T47D (cell line): ENCODE measurements around the gene ACOX1.

Experiments used
- DNase-seq, 2 experiments: peaks; one replicate each; pipeline versions ENCODE4 v3.0.0 to v3.0.0-alpha.2; 2011 to 2012; ENCODE audit warnings: low read depth in 1 of 2, low spot score in 1 of 2
- JUND ChIP-seq: IDR thresholded peaks from 2 replicates; pipeline ENCODE4 v1.6.1; 2012; ENCODE audit warnings: low read depth
- in situ Hi-C: cut with HindIII; loops from 2 replicates; pipeline ENCODE4 v1.10.0; 2016; ENCODE audit warnings: low sequenced_read_pairs, low pct_unique_long_range_greater_than_20kb

ACOX1 gene

DNA sequence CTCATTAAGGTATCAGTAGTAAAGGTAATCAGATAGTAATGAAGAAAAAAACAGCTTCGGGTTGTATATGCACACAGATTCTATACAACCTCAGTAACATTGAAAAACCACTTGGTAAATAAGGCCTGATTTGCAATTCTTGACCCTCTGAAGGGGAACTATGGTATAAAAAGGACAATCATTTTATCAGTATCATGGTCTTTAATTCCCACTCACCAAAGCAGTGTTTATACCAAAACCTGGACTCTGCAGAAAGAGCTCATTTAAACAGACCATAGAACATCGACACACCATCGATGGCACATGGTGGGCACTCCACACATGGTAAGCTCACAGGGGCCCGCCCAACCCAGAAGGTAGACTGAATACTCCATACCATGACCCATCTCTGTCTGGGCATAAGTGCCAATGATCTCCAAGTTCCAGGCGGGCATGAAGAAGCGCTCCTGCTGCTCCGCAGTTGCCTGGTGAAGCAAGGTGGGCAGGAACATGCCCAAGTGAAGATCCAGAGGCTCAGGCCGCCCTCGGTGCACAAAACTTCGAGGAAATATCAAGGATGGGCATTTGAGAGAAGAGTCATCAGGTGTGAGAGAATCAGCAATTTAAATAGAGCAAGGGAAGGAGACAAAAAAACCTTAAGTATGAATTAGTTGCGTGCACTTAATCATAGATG, 19.0 kb downstream of the ACOX1 start:
- DNase-seq: no peak
- in situ Hi-C loops: no loop called here
- no peak for TF ChIP-seq JUND

DNA sequence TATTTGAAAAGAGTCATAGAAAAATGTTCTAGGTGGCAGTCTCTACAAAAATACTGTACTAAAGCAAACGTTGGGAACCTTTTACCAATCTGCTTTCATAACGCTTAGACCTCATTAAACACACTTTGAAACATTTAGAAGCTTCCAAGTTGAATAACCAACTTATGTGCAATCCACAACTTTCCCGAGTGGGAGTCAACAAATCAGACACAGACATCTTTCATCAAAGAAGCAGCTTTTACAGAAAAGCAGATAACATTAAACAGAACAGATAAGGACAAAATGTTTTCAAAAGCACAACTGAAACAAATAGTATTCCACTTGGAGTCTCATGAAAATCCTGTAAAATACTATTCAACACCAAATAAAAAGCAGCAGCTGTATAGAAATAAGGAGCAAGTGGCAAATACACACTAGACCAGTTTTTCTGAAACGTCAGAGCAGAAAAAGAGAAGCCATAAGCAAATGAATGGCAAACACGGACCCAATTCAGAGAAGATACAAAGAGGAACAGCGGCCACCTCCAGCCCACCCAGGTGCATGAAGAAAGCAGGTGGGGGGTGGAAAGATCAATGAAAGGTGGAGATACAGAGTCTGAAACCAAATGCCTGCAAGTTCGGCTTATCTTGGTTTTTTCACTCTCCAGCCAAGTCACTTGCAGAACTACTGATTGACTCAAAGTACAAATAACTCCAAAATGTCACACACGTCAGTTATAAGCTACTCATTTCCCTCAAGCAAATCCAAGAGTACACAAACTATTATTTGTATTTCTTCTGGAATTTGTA, 19.7 kb downstream of the ACOX1 start:
- in situ Hi-C loops: no loop called here
- DNase-seq: no peak
- TF ChIP-seq JUND: no peak

DNA sequence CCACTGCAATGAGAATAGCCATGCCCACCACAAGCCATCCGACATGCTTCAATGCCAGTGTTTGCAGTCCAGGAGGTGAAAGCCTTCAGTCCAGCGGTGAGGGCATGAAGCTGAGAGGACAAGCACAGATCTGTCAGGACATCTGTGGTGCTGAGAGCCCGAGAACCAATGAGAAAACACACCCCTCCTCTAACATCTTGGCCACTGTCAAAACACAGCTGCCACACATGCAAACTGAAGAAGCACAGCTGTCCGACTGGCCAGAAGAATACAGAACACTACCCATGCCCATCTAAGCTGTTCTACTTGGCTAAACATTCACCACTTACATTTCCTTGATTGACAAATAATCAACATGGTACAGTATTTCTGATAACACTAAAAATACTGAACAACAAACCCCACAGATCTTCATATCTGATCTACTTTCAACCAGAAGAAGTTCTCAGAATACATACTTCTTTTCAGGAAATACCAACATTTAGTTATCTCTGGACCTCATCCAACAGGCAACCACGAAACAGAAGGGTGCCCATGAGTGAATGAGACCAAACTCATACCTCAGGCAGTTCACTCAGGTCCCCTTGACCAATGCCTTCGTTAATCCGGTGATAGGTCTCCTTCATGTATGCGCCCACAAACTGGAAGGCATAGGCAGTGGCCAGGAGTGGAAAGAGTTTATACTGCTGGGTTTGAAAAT, 28.0 kb downstream of the ACOX1 start:
- DNase-seq: no peak
- no peak for TF ChIP-seq JUND
- in situ Hi-C loops: no loop called here

DNA sequence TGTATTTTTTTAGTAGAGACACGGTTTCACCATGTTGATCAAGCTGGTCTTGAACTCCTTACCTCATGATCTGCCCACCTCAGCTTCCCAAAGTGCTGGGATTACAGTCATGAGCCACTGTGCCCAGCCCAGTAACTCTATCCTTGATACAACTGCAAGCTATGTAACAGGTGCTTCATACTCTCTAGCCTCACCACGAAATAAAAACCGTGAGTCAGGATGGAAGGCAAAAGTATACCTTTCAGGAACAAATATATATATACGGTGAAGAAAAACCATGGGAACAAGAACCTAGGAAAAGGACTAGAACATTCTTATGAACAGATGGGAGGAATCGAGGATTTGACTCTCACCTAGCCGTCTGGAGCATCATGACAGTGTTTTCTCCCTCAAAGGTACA, 28.5 kb downstream of the ACOX1 start:
- no peak for DNase-seq
- in situ Hi-C loops: no loop called here
- no peak for TF ChIP-seq JUND

DNA sequence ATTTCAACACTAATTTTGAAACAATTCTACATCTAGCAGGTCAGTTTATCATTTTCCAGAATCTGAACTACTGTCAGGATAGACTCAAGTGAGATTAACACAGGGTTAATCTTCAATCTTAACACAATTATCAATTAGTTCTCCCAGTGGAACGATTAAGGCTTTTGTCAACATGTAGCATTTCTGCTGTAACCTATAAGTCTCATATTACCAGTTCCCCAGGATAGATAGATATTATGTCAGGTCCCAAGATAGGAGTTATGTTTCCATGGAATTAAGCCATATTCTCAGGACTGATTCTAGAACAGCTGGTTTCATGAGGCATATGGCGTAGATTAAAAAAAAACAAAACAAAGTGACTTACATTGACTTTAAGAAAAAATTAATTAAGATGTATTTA, 33.8 kb downstream of the ACOX1 start:
- TF ChIP-seq JUND: no peak
- in situ Hi-C loops: no loop called here
- no peak for DNase-seq

DNA sequence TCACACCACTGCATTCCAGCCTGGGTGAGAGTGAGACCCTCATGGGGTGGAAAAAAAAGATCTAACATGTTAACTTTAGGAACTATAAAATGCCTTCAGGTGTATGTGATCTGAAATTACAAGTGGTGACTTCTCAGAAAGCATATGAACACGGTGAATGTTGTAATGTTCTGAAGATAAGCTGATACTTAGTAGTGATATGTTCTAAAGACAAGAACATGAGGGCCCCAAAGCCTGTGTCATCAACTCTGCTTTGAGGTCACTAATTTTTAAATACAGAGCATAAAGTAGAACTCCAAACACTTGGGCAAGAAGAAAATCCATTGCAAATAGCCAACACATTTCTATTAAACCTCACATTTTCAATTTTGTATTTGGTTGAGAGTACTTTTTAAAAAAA, 35.5 kb downstream of the ACOX1 start:
- TF ChIP-seq JUND: no peak
- no peak for DNase-seq
- in situ Hi-C loops: no loop called here

DNA sequence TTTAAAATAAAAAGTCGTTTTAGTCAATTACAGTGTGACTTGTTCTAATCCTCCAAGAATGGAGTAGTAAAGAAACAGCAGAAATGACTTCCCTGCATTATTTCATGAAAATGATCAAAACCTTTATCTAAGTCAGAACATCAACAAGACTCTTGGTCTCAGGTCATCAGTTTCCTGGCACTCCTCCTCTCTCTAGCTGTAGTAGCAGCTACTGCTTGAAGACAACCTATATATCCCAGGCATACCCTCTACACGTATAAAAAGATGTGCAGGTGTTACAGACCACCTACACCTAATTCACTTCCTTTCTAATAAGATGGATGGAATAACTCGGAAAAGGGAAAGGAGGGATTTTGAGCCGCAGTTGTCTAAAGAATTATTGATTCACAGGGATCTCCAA, 36.5 kb downstream of the ACOX1 start:
- in situ Hi-C loops: no loop called here
- DNase-seq: no peak
- TF ChIP-seq JUND: no peak

DNA sequence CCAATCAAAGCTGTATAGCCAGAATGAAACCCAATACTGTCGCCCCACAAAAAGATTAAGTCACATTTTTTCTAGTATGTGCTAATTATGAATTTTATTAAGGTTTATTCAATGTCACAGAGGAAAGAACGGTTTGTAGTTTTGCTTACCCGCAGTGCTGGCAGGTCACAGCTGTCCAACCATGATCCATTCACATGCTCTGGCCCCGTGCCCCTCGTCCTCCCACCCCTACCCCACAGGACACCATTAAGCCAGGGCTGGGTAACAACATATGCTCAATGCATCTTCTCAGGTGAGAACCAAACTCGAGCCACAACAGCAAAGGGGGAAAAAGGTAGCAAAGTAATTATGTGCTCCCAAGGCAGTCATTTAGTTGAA, 37.5 kb downstream of the ACOX1 start:
- no peak for DNase-seq
- in situ Hi-C loops: no loop called here
- TF ChIP-seq JUND: no peak

DNA sequence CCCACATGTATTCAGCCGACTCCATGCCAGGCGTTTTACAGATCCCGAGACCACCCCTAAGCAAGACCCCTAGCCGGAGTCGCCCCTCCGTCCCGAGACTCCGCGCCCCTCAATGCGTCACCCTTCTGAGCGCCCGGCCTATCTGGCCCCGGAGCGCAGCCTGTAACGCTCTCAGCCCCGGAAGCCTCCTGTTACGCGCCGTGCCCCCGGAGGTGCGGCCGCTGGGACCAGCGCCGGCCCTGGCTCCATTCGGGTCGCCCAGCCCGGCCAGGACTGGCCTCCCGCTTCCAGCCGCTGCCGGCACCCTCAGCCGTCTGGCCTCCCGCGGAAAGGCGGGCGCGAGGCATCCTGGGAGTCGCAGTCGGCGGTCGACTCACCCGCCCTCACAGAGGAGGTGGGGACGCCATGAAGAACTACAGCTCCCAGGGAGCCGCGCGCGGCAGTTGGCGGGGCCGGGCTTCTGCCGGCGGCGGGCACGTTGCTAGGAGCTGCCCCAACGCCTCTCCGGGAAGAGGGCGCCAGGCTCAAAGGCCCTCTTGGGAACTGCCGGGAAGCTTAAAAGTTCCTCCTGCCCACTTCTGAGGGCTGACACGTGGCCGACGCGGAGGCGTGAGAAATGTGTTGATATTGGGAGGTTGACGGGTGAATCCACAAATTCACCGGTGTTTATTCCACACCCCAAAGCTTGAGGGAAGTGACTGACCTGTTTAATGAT, 38.1 kb downstream of the ACOX1 start, which contains the start of gene FBF1:
TSS of gene FBF1 (minus strand) at position 316 of the 715 bp plus-strand sequence. CDS start 2,893 bp downstream, outside the sequence.
- TF ChIP-seq JUND: no peak
- in situ Hi-C loops: no loop called here
- peak; percentile 96 to 98 for DNase-seq

DNA sequence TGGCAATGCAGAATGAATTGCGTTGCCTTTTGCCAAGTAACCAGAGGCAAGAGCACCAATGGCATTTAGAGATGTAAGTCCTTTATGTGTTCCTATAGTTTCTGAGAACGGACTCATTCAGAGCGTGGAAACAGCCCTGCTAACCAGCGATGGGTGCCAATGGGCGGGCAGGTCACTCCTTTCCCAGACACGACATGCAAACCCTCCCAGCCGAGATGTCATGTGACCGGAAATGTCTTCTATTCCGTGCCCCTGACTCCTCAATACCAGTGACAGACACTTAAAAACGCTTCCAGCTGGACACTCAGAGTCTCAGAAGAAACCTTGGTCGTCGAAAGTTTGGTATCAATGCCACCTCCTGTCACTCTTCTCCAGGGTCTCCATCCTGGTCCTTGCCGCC, 41.3 kb downstream of the ACOX1 start:
- in situ Hi-C loops: no loop called here
- TF ChIP-seq JUND: no peak

DNA sequence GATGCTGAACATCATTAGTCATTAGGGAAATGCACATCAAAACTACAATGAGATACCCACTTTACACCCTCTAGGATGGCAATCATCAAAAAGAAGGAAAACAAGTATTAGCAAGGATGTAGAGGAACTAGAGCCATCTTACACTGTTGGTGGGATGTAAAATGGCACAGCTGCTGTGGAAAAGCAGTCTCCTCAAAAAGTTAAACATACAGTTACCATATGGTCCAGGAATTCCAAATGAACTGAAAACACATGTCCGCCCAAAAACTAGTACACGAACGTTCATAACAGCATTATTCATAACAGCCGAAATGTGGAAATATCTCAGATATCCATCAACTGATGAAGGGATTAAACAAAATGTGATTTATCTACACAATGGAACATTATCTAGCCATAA, 45.2 kb downstream of the ACOX1 start:
- no peak for TF ChIP-seq JUND
- in situ Hi-C loops: no loop called here
- no peak for DNase-seq

More for the DNA sequence above, 41.3 kb downstream of the ACOX1 start:
- no peak for DNase-seq

DNA sequence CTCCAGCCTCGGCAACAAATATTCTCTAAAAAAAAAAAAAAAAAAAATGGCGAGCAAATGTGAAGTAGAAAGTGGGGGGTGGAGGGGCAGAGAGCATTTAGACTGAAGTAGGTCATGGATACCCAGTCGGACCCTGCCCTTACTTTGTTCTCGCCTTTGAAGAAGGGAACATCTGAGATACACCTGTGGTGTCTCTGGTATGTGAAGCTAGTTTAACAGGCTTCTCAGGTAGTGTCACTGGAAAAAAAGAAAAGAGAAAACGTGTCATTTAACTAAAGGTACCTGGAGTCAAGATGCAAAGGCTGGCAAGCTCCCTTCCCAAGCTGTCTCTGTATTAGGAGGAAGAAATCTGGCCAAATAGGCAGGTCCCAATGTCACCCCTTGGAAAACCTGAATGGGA, 46.1 kb downstream of the ACOX1 start:
- peak in 1 of 2 experiments; percentile 48 for DNase-seq
- in situ Hi-C loops: no loop called here
- no peak for TF ChIP-seq JUND
